Fibroblast of gingiva (primary cell): ENCODE results near the gene CDK14.
"Not testable (repeated sequence)": the region's sequence is repeated elsewhere in the genome, so short reads cannot be mapped to it uniquely, and the experiment has no call there.

Source experiments
- DNase-seq: peaks from one replicate; pipeline ENCODE4 v3.0.0-alpha.2; 2011; ENCODE audit warnings: low read depth

The CDK14 gene

GRCh38 chr7:91157579-91158320 is 561.6 kb downstream of the CDK14 start:
- DNase-seq, result no peak

GRCh38 chr7:91162436-91162835 is 566.3 kb downstream of the CDK14 start:
- no peak for DNase-seq

GRCh38 chr7:91164506-91164905 is 568.4 kb downstream of the CDK14 start:
- DNase-seq, result peak; percentile 34

GRCh38 chr7:91165006-91165845 is 569.1 kb downstream of the CDK14 start:
- DNase-seq, result peak; percentile 93

GRCh38 chr7:91165846-91166230 is 569.7 kb downstream of the CDK14 start:
- peak; percentile 58 for DNase-seq

GRCh38 chr7:91168871-91169829 is 573.0 kb downstream of the CDK14 start:
- no peak for DNase-seq

GRCh38 chr7:91169830-91170191 is 573.7 kb downstream of the CDK14 start:
- DNase-seq, result no peak

- not testable (repeated sequence) for DNase-seq
These were observed 577.1 kb downstream of the CDK14 start for GRCh38 chr7:91173265-91173664.

GRCh38 chr7:91180746-91181145 is 584.6 kb downstream of the CDK14 start:
- DNase-seq, result no peak

GRCh38 chr7:91181949-91182348 is 585.8 kb downstream of the CDK14 start:
- DNase-seq, result no peak

GRCh38 chr7:91182819-91183764 is 587.0 kb downstream of the CDK14 start:
- peak; percentile 93 for DNase-seq

GRCh38 chr7:91185771-91186170 is 589.6 kb downstream of the CDK14 start:
- no peak for DNase-seq

GRCh38 chr7:91187061-91187460 is 590.9 kb downstream of the CDK14 start:
- DNase-seq, result no peak

GRCh38 chr7:91191771-91192170 is 595.6 kb downstream of the CDK14 start:
- DNase-seq, result no peak

GRCh38 chr7:91193141-91193540 is 597.0 kb downstream of the CDK14 start:
- peak; percentile 33 for DNase-seq

GRCh38 chr7:91194841-91195240 is 598.7 kb downstream of the CDK14 start:
- no peak for DNase-seq

GRCh38 chr7:91196058-91196457 is 599.9 kb downstream of the CDK14 start:
- no peak for DNase-seq

- DNase-seq, result no peak
These were observed 602.2 kb downstream of the CDK14 start for GRCh38 chr7:91198371-91198770.

- DNase-seq, result no peak
These were observed 603.5 kb downstream of the CDK14 start for GRCh38 chr7:91199601-91200000.

GRCh38 chr7:91201442-91202113 is 605.5 kb downstream of the CDK14 start:
- no peak for DNase-seq
